Sigmoid colon (tissue), 4 donors: Measurements from ENCODE around the gene B3GALT6.

Experiments used
- POLR2A ChIP-seq, 2 donors: fragments of 450-650 bp; IDR thresholded peaks; one replicate each; pipeline ENCODE4 v1.6.1; 2016; ENCODE audit warnings: antibody characterized with exemption in 2 of 2, mild to moderate bottlenecking in 2 of 2, moderate library complexity in 2 of 2
- POLR2AphosphoS5 ChIP-seq, 4 donors: sonication (generic); formaldehyde crosslinking; IDR thresholded peaks; one replicate each; pipeline ENCODE4 v1.6.1; 2017; ENCODE audit warnings: antibody characterized with exemption in 4 of 4
- TF ChIP-seq, protein P1 (sequence below), 4 experiments: fragments of 450-650 bp in 3 of 4; fragments of 200-600 bp in 1 of 4; IDR thresholded peaks; one replicate each; pipeline ENCODE4 v1.5.1; 2016 to 2019; ENCODE audit warnings: antibody characterized with exemption in 4 of 4, mild to moderate bottlenecking in 3 of 4, moderate library complexity in 2 of 4

GRCh38 chr1:1272341-1273208 is 40.5 kb downstream of the B3GALT6 start:
- TF ChIP-seq, protein P1, sequence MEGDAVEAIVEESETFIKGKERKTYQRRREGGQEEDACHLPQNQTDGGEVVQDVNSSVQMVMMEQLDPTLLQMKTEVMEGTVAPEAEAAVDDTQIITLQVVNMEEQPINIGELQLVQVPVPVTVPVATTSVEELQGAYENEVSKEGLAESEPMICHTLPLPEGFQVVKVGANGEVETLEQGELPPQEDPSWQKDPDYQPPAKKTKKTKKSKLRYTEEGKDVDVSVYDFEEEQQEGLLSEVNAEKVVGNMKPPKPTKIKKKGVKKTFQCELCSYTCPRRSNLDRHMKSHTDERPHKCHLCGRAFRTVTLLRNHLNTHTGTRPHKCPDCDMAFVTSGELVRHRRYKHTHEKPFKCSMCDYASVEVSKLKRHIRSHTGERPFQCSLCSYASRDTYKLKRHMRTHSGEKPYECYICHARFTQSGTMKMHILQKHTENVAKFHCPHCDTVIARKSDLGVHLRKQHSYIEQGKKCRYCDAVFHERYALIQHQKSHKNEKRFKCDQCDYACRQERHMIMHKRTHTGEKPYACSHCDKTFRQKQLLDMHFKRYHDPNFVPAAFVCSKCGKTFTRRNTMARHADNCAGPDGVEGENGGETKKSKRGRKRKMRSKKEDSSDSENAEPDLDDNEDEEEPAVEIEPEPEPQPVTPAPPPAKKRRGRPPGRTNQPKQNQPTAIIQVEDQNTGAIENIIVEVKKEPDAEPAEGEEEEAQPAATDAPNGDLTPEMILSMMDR (IDR thresholded peaks at IDR 0.05) = no peak
- no peak for TF ChIP-seq POLR2AphosphoS5 (IDR thresholded peaks at IDR 0.05)
- no peak for TF ChIP-seq POLR2A (IDR thresholded peaks at IDR 0.05)
